KG1 (cell line): ENCODE data around the gene SPIB.
"Not testable (repeated sequence)": the region's sequence is repeated elsewhere in the genome, so short reads cannot be mapped to it uniquely, and the experiment has no call there.

Source experiments
- DNase-seq: peaks from one replicate; lab custom pipeline; 2025; lab: John Stamatoyannopoulos, UW

Gene SPIB

GRCh38 chr19:50390952-50391351 is 27.8 kb upstream of the SPIB start:
- DNase-seq = not testable (repeated sequence)

GRCh38 chr19:50392759-50393158 is 26.0 kb upstream of the SPIB start:
- no peak for DNase-seq

- no peak for DNase-seq
Measured at GRCh38 chr19:50393589-50393988, 25.1 kb upstream of the SPIB start.

- no peak for DNase-seq
Measured at GRCh38 chr19:50394017-50394416, 24.7 kb upstream of the SPIB start.

GRCh38 chr19:50398675-50399367 is 19.9 kb upstream of the SPIB start:
- DNase-seq = no peak

GRCh38 chr19:50399368-50399745 is 19.4 kb upstream of the SPIB start:
- DNase-seq = no peak

GRCh38 chr19:50401605-50402450 is 16.9 kb upstream of the SPIB start:
- no peak for DNase-seq

- no peak for DNase-seq
Measured at GRCh38 chr19:50402544-50403301, 16.0 kb upstream of the SPIB start.

GRCh38 chr19:50406156-50406820 is 12.4 kb upstream of the SPIB start:
- no peak for DNase-seq

- DNase-seq = no peak
Measured at GRCh38 chr19:50406829-50407228, 11.9 kb upstream of the SPIB start.

GRCh38 chr19:50409347-50409746 is 9.4 kb upstream of the SPIB start:
- no peak for DNase-seq

GRCh38 chr19:50410109-50410508 is 8.6 kb upstream of the SPIB start:
- no peak for DNase-seq

GRCh38 chr19:50412419-50412818 is 6.3 kb upstream of the SPIB start:
- DNase-seq = no peak

- DNase-seq = no peak
Measured at GRCh38 chr19:50413096-50413495, 5.6 kb upstream of the SPIB start.

GRCh38 chr19:50413531-50413930 is 5.2 kb upstream of the SPIB start:
- no peak for DNase-seq

- no peak for DNase-seq
Measured at GRCh38 chr19:50414864-50415660, 3.7 kb upstream of the SPIB start.

GRCh38 chr19:50415661-50416033 is 3.1 kb upstream of the SPIB start:
- no peak for DNase-seq

- DNase-seq = no peak
Measured at GRCh38 chr19:50416034-50416977, 2.4 kb upstream of the SPIB start.

GRCh38 chr19:50417111-50418081 is 1.3 kb upstream of the SPIB start:
- no peak for DNase-seq
